AG04450 (cell line): ENCODE measurements around the gene BAZ1B. TPM values are rescaled to one million over a fixed set of nuclear protein-coding genes. Genes with fewer than 3 reads are reported as not detected.

ENCODE experiments used
- CTCF ChIA-PET: fragments of 300-600, 350-600 bp; formaldehyde crosslinking; extraction: SDS; loops from one replicate; lab custom pipeline; 2022; ENCODE audit warnings: antibody characterized with exemption, inconsistent platforms; lab: Charles Lee
- POLR2A ChIA-PET: fragments of 350-600 bp; formaldehyde crosslinking; extraction: SDS; loops from one replicate; lab custom pipeline; 2021; ENCODE audit warnings: antibody characterized with exemption, inconsistent platforms; lab: Yijun Ruan, JAX
- DNase-seq: peaks from one replicate; pipeline ENCODE4 v3.0.0-alpha.2; 2011; ENCODE audit warnings: low read depth, low spot score
- H3K27ac ChIP-seq: one replicate; pipeline ENCODE4 v1.5.1; 2012; ENCODE audit warnings: low read depth, low read length, control low read depth
- H3K27me3 ChIP-seq: one replicate; pipeline ENCODE4 v1.6.0; 2012; ENCODE audit warnings: low read length; ENCODE audit not compliant: control insufficient read depth, insufficient read depth
- H3K4me3 ChIP-seq: 2 replicates; pipeline ENCODE4 v1.5.1; 2011; ENCODE audit warnings: mild to moderate bottlenecking, low read depth, low read length, control low read depth
- H3K9me3 ChIP-seq: 2 replicates; pipeline ENCODE4 v1.5.1; 2012; ENCODE audit warnings: low read length; ENCODE audit not compliant: control insufficient read depth, insufficient read depth
- CTCF ChIP-seq: IDR thresholded peaks from 2 replicates; pipeline ENCODE4 v1.5.1; 2011; ENCODE audit warnings: low read depth, low read length, control low read depth, inconsistent platforms
- polyA plus RNA-seq: library from polyadenylated mRNA; depleted of rRNA; stranded (reverse); fragments of >200 nt; gene quantifications from 2 replicates; pipeline ENCODE4 v1.2.3, GENCODE V29; 2011

The BAZ1B gene
- polyA plus RNA-seq, 1 experiment: 29.0 TPM

DNA sequence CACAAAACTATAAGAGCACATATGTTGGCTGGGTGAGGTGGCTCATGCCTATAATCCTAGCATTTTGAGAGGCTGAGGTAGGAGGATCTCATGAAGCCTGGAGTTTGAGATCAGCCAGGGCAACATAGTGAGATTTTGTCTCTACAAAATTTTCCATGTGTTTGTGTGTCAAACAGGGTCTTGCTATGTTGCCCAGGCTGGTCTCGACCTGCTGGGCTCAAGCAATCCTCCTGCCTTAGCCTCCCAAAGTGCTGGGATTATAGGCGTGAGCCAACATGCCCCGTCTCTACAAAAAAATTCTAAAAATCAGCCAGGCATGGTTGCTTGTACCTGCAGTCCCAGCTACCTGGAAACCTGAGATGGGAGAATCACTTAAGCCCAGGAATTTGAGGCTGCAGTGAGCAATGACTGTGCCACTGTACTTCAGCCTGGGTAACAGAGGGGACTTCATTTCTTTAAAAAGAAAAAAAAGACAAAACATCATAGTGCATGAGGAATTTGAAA is 60.3 kb downstream of the BAZ1B start:
- Histone ChIP-seq H3K4me3 (no peak overlapping the region), H3K27me3 (no peaks in the 10 kb centered on the region), H3K9me3 (no peaks in the 10 kb centered on the region), H3K27ac (no peak overlapping the region)
- no peak for TF ChIP-seq CTCF
- ChIA-PET CTCF (interaction anchor here (2.1 kb wide), 1 partner anchor 10 kb away, joined by 11 read pairs; no protein-coding TSS in a partner anchor), POLR2A (no interaction called here)
- no peak for DNase-seq

DNA sequence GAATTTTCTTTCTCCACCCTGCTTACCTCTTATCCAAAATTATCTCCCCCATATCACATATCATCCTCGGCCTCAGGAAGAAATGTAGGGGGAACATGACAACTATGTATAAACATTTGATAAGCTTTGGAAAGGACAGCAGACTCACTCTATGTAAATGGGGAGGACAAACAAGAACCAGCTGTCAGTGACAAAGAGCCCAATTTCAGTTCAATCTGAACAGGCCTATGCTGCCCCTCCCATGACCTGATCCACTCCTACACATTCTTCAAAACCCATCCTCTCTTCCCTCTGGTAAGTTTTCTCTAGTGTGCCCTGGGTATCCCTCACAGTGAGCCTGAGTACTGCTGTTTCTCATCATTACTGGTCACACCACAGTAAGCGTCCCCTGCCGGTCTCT is 67.7 kb downstream of the BAZ1B start:
- TF ChIP-seq CTCF: no peak
- Histone ChIP-seq H3K27me3 (no peaks in the 10 kb centered on the region), H3K27ac (no peak overlapping the region), H3K9me3 (no peaks in the 10 kb centered on the region), H3K4me3 (no peak overlapping the region)
- ChIA-PET POLR2A (no interaction called here), CTCF (interaction anchor here (1.0 to 3.7 kb wide), 3 partner anchors 112 to 131 kb away, joined by 4 to 42 read pairs (median 5); no protein-coding TSS in a partner anchor)
- DNase-seq: no peak

GRCh38 chr7:73452999-73453635 is 69.0 kb downstream of the BAZ1B start:
- no peaks in the 10 kb centered on the region for H3K9me3 ChIP-seq
- ChIA-PET POLR2A (no interaction called here), CTCF (interaction anchor here (0.5 to 3.7 kb wide), 8 partner anchors 9 to 138 kb away, joined by 3 to 42 read pairs (median 5); no protein-coding TSS in a partner anchor)
- no peak overlapping the region for H3K4me3 ChIP-seq
- H3K27me3 ChIP-seq: no peaks in the 10 kb centered on the region
- no peak for TF ChIP-seq CTCF
- no peak for DNase-seq
- no peak overlapping the region for H3K27ac ChIP-seq

DNA sequence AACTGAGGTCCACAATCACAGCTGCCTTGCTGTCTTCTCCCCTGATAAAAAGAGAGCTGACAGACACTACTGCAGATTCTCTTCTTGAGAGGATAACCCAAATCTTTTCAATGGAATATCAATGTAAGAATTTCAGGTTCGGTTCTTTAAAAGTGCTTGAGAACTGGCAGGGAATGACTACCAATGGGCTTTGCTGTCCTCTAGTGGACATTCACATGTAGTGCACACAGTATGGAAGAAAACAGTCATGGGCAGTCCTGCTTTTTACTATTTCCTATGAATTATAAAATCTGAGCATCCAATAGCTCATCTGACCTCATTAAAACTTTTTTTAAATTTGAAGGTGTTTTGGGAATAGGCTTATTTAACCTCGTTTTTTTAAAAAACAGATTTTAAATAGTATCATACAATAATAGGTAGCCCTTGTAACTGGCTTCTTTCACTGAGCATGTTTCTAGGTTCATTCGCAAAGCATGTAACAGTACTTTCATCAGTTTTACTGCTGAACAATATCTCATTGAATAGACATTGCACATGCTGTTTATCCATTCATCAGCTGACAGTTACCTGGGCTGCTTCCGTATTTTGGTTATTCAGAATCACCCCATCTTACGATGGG is 70.2 kb downstream of the BAZ1B start:
- peak; percentile 42 for DNase-seq
- ChIA-PET CTCF (interaction anchor here (0.5 to 3.7 kb wide), 27 partner anchors 8 to 274 kb away, joined by 3 to 42 read pairs (median 6); no protein-coding TSS in a partner anchor), POLR2A (no interaction called here)
- H3K9me3 ChIP-seq: no peaks in the 10 kb centered on the region
- H3K27ac ChIP-seq: no peak overlapping the region
- no peaks in the 10 kb centered on the region for H3K27me3 ChIP-seq
- no peak overlapping the region for H3K4me3 ChIP-seq
- TF ChIP-seq CTCF: peak; percentile 99

- ChIA-PET CTCF (interaction anchor here (0.6 to 2.6 kb wide), 4 partner anchors 106 to 134 kb away, joined by 3 to 8 read pairs (median 4); no protein-coding TSS in a partner anchor), POLR2A (no interaction called here)
- Histone ChIP-seq H3K4me3 (no peak overlapping the region), H3K9me3 (no peaks in the 10 kb centered on the region), H3K27me3 (no peaks in the 10 kb centered on the region), H3K27ac (no peak overlapping the region)
- TF ChIP-seq CTCF: no peak
- no peak for DNase-seq
Measured at GRCh38 chr7:73449422-73449821, 72.7 kb downstream of the BAZ1B start.
